Hematopoietic multipotent progenitor cell treated with erythropoietin and hydrocortisone succinate and interleukin-3 and kit ligand, for 17 days (in vitro differentiated cells): Measurements from ENCODE around the gene SHISA6.

Source experiments
- DNase-seq: peaks from one replicate; pipeline ENCODE4 v3.0.0-alpha.2; 2015; ENCODE audit warnings: low spot score

Gene SHISA6

DNA sequence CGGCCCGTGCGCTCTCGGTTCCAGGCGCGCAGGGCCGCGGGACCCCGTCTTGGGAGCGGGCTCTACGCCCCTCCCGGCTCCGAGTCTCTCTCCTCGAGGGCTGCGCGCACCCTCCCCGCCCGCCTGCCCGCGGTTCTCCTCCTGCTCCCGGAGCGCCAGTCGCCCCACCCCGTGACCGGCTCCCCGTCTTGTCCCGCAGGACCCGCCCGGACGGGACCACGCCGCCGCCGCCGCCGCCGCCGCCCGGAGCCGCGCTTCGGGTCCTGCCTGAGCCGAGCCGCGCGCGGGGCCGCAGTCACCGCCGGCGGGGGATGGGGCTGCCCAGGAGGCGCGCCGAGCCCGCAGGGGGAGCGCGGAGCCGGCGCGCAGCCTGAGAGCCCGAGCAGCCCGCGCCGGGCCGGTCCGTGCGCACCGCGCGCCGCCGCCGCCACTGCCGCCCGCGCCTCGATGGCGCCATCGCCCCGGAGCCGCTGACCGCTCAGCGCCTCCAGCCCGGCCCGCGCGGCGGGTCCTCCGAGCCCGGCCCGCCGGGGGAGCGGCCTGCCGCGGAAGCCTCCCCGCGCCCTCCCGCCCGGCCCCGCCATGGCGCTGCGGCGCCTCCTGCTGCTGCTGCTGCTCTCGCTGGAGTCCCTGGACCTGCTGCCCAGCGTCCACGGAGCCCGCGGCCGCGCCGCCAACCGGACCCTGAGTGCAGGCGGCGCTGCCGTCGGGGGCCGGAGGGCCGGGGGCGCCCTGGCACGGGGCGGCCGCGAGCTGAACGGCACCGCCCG lies at the start of gene SHISA6:
Gene SHISA6 (plus strand): TSS at position 373 of the 770 bp plus-strand sequence.
- DNase-seq: no peak

DNA sequence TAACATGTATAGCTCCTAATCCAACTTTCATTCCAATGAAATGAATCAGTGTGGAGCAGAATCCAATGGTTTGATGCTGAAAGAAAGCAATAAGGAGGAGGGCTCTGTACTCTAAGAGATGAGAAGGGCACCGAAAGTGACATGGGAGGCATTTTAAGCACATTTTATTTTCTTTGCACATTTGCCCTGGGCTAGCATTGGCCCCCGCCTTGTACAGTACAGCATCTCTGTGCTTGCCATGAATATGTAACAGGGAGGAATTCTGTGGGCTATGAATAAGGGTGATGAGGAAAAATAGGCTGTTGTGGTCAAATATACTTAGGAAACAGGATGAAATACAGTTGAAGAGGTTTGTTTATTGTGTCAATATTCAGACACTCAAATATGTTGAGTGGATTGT lies 45.2 kb upstream of the SHISA6 start:
- no peak for DNase-seq

DNA sequence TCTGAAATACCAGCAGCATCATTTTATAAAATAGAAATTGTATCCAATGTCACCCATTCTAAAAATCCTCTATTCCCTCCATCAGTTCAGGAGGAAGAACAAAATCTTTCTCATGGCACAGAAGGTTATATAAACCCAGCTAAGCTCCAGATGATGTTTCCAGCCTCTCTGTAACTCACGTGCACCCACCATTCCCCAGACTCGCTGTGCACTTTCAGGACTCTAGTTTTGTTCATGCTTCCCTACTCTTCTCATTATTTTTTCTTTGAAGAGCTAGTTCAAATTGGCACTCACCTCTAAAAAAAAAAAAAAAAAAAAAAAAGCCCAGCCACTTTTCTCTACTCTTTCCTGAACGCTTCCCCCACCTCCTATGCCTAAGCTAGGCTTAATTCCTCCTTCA lies 36.0 kb upstream of the SHISA6 start:
- no peak for DNase-seq

DNA sequence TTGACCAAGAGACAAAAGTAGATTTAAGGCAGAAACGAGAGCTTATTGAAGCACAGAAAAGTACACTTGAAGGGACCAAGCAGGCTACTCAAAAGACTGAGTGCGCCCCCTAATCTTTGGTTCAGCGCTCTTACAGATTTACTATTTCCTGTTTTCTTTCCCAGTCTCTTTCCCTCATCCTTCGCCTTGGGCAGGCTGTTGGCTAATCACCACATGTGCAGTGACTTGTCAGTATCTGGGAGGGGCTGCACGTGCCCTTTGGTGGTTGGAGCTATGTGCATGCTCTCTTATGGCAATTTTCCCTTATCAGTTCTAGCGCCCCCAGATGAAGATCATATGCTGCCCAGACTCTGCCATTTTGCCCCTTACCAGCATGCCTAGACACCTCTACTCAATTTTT lies 35.4 kb upstream of the SHISA6 start:
- DNase-seq: no peak

DNA sequence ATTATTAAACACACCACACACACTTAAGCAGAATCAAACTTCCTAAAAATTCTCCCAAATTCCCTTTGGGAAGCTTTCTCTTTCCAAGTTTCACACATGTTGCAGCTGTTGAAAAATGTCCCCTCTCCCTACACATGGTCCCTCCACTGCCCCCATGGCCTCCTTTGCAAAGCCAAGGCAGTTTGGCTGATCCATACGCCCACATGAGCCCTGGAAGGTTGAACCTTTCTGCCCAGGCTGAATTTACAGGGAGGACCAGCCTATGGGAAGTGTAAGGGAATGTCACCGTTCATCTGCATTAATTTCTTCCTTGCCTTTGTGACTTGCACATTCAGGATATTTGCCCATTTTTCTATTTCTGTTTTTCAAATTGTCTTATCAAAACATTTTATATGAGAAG lies 31.1 kb upstream of the SHISA6 start:
- no peak for DNase-seq

DNA sequence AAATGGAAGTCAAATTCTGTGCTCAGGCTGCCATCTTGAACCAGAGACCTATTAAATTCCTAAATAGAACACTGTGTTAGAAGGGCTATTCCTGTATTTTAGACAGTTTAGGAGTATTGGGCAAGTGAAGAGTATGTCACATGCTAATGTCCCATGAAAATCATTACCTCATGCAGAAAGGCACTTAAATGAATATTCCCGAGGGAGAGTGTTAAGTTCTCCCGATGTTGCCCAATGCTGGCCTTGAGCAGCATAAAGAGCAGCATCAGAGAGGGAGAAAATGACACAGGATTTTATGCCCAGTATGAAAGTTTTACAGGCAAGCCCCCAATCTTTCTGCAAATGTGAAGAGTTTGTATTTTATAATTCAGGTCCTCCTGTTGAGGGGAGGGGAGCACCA lies 28.2 kb upstream of the SHISA6 start:
- DNase-seq: no peak

DNA sequence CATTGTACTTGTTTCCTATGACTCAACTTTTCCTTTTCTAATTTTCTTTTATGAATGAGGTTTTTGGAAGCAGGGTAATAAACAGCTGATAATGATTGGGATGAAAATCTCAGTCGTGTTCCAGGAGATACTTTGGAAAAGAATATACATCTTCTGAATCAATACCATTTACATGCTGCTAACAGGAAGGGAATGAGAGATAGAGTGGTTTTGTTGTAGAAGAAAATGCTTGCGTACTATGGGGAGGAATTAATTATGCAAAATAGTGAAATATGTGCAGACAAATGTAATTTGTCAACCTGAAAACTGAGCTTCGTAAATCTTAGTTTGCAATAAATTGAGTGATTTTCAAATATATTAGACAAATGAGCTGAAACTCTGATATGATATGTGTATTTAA lies 24.0 kb upstream of the SHISA6 start:
- DNase-seq: no peak

DNA sequence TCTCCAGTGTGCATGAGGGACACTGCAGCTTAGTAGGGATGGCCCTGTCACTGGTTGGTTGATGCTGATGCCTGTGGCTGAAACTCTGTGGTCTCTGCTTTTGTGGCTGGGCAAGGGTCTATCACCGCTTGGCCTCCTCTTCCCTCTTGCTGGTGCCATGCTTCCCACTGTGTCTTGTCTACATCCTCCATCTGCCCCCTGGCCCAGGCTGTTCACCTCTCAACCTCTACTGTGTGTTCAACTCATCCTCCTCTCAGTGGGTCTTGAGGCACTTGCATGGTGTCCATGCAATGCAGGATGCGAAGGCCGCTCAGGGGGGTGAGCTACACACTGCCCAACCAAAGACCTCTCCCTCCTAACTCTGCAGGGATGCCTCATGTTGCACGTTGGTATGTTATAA lies 19.8 kb upstream of the SHISA6 start:
- no peak for DNase-seq

DNA sequence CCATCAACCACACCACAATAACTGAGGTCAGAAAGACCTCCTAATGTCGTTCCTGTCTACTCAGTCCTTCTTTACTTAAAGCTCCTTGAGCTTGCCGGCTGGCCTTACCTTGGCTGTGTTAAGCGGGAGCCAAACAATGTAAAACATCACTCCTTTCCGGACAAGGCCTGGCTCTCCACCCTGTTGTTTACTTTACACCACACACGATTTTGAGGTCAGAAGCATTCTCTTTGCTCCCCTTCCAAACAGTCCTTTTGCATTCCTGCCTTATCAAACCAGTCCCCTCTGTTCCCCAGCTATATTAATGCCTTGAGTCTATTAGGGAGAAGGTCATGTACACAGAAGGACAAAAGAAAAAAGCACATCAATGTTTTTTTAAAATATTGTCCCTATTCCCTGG lies 19.3 kb upstream of the SHISA6 start:
- DNase-seq: no peak

DNA sequence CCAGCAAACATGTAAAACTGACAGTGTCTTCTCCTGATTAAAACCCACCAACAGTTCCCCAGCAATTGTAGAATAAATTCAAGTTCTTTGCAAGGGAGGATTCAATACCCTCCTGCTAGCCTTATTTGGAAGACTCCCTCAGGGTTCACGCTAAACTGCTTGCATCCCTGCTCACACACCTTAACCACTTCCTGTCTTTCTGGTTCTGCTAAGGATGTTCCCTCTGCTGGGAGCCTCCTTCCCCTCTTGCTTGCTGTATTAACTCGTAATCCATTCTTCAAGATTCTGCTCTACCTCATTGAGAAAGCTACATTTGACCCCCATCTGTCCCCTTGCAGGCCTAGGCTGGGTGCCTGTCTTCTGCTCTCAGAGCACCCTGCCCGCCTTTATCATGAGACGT lies 2.3 kb upstream of the SHISA6 start:
- no peak for DNase-seq

DNA sequence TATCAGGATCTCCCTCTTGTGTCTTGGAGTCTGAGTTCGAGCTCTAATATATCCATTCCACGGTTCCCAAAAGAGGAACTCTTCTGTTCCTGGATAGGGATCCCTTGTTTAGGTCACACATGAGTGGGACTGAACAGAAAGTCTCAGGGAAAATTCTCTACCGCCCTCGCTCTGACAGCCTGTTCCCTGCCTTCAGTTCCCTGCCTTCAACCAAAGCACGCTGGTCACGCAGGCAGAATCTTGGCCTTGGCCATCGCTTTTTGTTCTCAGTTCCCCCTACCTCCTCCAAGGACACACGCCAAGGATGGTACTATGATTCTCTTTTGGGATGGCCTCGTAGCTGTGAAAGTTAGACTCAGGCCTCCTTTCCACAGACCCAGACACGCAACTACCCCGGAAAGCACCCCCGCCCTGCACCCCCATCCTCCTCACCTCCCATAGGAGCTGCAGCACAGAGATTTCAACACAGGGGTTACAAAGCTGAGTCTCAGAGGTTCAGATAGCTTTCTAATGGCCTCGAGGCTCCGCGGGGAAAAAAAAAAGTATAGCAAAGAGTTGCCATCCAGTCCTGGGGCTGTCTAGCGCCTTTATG lies 1.5 kb upstream of the SHISA6 start:
- no peak for DNase-seq

DNA sequence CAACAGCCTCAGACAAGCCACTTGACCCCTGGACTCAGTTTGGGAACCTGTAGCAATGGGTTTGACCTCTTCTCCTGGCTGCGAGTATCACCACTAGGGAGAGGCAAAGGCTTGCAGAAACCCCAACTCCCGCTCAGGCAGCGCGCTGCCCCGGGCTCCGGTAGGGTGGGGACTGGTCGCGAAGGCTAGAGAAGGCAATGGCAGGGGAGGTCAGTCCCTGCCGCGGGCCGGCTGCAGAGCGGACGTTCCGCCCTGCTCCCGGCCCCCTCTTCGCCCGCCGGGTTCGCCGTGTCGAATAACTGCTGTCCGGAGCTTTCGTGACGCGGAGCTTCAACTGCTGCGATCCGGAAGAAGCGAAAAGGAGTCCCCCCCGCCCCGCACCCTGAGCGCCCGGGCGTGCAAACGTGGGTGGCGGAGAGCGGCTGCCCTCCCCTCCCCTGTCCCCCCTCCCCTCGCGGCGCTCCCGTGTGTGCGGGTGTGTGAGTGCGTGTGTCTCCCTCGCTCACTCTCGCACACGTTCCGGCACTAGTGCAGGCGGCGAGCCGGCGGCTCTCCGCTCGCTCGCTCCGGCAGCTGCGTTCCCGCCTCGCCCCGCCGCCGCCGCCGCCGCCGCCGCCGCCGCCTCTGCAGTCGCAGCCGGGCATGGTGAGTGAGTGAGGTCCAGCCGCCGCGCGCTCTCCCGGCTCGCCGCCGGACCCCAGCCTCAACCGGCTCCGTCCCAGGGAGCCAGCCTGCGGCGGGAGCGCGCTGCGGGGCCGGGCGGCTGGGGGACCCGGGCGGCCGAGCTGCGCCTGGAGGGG lies 772 bp upstream of the SHISA6 start:
- no peak for DNase-seq

DNA sequence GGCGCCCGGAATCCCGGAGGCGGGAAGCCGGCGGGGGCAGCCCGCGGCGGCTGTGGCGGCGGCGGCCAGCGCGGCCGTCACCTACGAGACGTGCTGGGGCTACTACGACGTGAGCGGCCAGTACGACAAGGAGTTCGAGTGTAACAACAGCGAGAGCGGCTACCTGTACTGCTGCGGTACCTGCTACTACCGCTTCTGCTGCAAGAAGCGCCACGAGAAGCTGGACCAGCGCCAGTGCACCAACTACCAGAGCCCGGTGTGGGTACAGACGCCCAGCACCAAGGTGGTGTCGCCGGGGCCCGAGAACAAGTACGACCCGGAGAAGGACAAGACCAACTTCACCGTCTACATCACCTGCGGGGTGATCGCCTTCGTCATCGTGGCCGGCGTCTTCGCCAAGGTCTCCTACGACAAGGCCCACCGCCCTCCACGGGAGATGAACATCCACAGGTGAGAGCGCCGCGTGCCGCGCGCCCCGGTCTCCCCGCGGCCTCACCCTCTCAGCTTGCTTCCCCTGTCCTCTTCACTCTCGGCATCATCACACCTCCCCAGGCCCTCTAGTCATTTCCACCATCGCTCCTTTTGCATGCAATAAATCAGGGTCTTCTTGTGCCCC lies 706 bp downstream of the SHISA6 start:
- no peak for DNase-seq

DNA sequence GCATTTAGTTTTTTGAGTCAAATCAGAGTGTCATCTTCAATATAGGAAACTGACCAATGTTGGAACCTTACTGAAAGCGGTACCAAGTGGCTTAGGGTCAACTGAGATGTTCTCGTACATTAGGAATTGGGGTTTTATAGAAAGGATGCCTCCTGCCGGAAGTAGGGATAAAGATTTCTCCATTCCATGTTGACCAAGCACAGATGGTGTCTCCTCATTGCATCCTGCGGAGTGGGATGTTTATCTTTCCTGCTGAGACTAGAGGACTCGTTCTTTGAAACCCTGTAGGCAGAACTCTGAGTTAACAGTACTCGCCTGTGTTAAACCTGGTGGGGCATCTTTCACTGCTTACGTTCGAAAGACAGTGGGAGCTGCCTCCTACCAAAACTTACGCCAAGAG lies 1.4 kb downstream of the SHISA6 start:
- DNase-seq: no peak

DNA sequence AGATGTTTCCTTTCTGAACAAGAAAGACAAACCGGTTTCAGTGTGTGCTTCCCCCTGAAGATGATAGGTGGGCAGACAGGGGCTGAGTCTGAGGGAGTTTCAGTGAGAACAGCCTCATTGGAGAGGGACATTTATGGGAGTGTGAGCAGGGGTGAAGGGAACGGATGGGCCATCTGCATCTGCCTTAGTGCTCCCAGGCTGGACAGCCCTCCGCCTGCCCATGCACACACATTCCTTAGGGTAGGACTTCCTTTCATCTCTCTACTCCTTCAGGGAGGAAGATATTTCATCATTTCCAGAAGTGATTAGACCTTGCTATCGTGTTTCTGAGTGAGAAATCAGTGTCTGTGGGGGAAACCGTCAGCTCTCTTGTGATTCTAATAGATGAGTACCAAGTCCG lies 3.8 kb downstream of the SHISA6 start:
- DNase-seq: no peak

DNA sequence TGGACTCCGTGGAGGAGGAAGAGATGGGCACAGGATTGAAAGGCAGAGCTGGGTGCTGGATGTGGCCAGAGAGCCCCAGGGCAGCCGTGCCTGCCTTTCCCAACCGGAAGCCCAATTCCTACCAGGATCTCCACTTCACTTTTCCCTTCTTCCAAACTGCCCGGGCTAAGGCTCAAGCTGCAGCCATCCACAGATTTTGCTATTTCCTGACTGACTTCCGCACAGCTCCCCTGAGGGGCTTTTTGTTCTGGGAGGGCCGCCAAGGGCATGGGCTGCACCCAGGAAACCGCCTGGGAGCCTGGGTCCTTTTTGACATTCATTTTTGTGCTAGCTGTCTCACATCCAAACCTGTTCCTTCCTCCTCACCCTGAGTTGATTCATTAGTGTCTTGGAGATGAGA lies 4.2 kb downstream of the SHISA6 start:
- no peak for DNase-seq

DNA sequence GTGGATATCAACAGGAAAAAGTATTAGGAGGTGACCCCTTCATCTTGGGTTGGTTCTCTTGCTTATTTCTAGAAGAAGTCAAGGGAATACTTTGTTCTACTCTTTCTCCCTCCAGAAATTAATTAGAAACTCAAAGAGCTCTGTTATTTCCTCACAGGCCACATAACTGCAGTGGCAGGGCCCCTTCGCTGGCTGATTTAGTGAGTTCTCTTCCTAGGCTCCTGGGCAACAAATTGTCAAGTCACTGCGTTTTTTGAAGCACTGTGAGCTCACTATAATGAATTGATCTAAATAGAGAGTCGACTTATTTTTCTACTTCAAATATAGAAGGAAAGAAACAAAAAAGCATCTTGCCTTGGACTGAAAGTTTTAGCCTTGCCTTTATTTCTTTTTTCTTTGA lies 4.8 kb downstream of the SHISA6 start:
- no peak for DNase-seq

DNA sequence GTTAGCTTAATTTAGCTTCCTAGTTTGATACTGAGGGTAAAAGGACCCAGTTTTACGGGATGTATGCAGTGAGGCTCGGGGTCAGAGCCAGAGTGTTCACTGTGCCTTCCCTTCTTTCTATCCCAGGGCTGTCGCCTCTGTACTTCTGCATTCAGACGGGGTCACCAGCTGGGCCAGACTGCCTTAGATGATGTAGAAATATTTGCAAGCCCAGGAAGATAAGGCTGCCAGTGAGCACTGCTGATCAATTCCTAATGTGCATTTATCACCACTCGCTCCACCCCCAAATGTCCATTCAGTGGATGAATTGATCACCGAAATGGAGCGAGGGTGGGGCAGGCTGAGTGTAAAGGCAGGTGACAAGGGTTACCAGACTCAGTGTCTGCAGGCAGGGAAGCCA lies 9.1 kb downstream of the SHISA6 start:
- DNase-seq: no peak

DNA sequence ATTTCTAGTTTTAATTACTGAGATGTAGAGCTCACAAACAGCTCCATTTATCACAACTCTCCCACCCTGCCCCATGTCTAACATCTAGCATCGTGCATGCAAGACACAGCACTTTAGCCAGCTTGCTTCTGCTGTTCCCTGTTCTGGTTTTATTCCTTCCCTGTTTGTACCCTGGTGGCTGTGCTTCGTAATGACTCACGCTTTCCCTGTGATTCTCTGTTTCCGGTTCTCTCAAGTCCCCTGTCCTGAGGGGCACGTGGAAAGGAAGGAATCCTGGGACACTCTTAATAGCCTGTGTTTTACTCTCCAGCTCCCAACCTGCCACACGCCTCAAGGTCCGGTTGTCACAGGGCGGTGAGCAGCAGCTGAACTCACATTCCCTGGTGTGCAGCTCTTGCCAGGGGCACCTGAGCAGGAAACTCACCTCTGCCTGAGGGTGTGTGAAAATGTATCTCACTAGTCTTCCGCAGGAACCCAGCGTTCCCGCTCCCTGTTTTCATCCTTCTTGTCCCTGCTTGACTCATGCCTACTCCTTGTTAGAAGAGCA lies 10.6 kb downstream of the SHISA6 start:
- DNase-seq: no peak

DNA sequence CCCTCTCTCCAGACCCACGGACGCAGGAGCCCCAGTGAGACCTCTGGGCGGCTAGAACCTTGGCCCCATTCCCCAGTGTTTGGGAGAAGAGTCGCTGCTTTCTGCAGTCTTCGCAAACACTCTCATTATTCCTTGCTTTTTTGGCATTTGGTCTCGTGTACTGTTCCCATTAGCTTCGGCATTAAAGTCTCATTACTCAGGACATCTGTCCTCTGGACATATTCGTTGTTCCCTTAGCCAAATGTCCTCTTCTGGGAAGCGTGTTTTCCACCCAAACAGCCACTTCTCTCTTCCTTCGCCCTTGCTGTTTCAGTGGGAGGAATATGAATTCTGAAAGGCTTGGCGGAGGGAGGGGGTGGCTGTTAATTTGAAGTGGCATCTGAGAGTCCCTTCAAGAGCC lies 11.1 kb downstream of the SHISA6 start:
- DNase-seq: no peak

DNA sequence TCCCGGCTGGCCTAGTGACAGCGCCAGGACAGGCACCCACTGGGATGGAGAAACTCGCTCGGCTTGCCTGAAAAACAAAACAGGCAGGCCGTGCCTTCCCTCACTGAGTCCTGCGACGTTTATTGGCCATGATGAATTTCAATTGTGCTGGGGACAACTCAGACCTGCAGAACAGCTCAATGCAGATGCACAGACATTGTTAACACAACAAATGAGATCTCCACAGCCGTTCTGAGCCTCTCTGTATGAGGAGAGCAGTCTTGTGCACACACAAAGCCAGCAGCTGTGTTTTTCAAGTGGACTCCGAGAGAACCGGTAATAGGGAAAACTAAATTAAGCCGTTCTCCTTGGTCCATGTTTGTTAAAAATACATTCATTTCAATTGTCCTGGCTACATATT lies 15.9 kb downstream of the SHISA6 start:
- DNase-seq: no peak

DNA sequence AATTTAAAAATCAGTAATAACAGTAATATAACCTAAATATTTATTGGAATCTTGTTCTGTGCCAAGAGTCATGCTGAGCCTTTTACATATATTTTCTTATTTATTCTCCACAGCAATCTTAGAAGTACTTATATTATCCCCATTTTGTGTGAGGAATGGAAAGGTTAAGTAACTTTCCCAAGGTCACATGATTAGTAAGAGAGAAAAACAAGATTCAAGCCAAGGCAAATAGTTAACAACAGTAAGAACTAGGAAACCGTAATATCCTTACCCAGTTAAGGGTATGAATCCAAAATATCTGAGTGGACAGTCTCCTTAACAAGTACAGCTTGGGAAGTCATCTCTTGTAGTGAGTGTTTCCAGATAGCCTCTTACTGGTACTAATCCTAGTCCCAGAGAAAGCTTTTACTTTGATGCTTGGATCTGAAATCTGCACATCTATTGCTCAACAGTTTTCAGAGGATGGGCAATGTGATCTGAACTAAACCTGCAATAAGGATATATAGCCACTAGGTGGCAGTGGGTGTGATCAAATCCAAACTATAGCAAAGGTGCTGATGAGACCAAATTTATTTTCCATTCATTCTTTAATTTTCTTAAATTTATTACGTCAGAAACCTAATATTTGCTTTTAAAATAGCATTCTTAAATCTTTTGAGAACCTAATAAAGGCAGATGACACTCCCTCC lies 23.3 kb downstream of the SHISA6 start:
- DNase-seq: no peak
